H9 (cell line): ENCODE measurements around the gene GCGR. TPM values are rescaled to one million over a fixed set of nuclear protein-coding genes. Genes with fewer than 3 reads are reported as not detected.

Source experiments
- DNase-seq: peaks from one replicate; pipeline ENCODE4 v3.0.0-alpha.2; 2017
- H2AFZ ChIP-seq: one replicate; pipeline ENCODE4 v1.6.1; 2013; ENCODE audit warnings: mild to moderate bottlenecking, low read length, control low read depth, moderate library complexity
- H2AK5ac ChIP-seq: 2 replicates; pipeline ENCODE4 v1.6.1; 2013; ENCODE audit warnings: low read length, control low read depth, mixed read lengths; ENCODE audit not compliant: insufficient read length
- H2BK120ac ChIP-seq: one replicate; pipeline ENCODE4 v1.6.1; 2013; ENCODE audit warnings: low read depth, mild to moderate bottlenecking, low read length, control low read depth, inconsistent platforms; ENCODE audit not compliant: poor library complexity, severe bottlenecking
- H2BK12ac ChIP-seq: 2 replicates; pipeline ENCODE4 v1.6.1; 2013; ENCODE audit warnings: low read length, control low read depth, mixed read lengths, low read depth; ENCODE audit not compliant: insufficient read length
- H2BK15ac ChIP-seq: 2 replicates; pipeline ENCODE4 v1.6.1; 2013; ENCODE audit warnings: low read depth, low read length, control low read depth
- H2BK20ac ChIP-seq: one replicate; pipeline ENCODE4 v1.6.1; 2013; ENCODE audit warnings: low read depth, mild to moderate bottlenecking, low read length, control low read depth, inconsistent platforms; ENCODE audit not compliant: poor library complexity, severe bottlenecking
- H2BK5ac ChIP-seq: 2 replicates; pipeline ENCODE4 v1.6.1; 2013; ENCODE audit warnings: low read length, control low read depth, mixed read lengths; ENCODE audit not compliant: insufficient read length
- H3K14ac ChIP-seq: 2 replicates; pipeline ENCODE4 v1.6.1; 2013; ENCODE audit warnings: low read length, control low read depth; ENCODE audit not compliant: insufficient read depth
- H3K18ac ChIP-seq: 2 replicates; pipeline ENCODE4 v1.6.1; 2013; ENCODE audit warnings: low read depth, mild to moderate bottlenecking, mixed read lengths, low read length, control low read depth; ENCODE audit not compliant: insufficient read length
- H3K23ac ChIP-seq: 2 replicates; pipeline ENCODE4 v1.6.1; 2013; ENCODE audit warnings: low read length, control low read depth, mixed read lengths, low read depth; ENCODE audit not compliant: insufficient read length
- H3K23me2 ChIP-seq: 2 replicates; pipeline ENCODE4 v1.6.1; 2013; ENCODE audit warnings: low read depth, mild to moderate bottlenecking, mixed read lengths, low read length, control low read depth; ENCODE audit not compliant: insufficient read length, poor library complexity, severe bottlenecking
- H3K27ac ChIP-seq: 2 replicates; pipeline ENCODE4 v1.5.1; 2013; ENCODE audit warnings: low read length, control low read depth, mixed read lengths, low read depth; ENCODE audit not compliant: insufficient read length
- H3K27me3 ChIP-seq: 2 replicates; pipeline ENCODE4 v1.6.1; 2013; ENCODE audit warnings: low read length, control low read depth, inconsistent platforms; ENCODE audit not compliant: insufficient read depth
- H3K4ac ChIP-seq: 2 replicates; pipeline ENCODE4 v1.6.1; 2013; ENCODE audit warnings: low read depth, mild to moderate bottlenecking, control low read depth, inconsistent platforms, low read length, moderate library complexity
- H3K4me1 ChIP-seq: 2 replicates; pipeline ENCODE4 v1.6.1; 2013; ENCODE audit warnings: low read length, control low read depth, inconsistent platforms; ENCODE audit not compliant: insufficient read depth
- H3K4me2 ChIP-seq: 2 replicates; pipeline ENCODE4 v1.6.1; 2013; ENCODE audit warnings: low read length, control low read depth, mixed read lengths; ENCODE audit not compliant: insufficient read length, insufficient read depth
- H3K56ac ChIP-seq: 2 replicates; pipeline ENCODE4 v1.6.1; 2013; ENCODE audit warnings: low read depth, mild to moderate bottlenecking, mixed read lengths, low read length, control low read depth; ENCODE audit not compliant: insufficient read length
- H3K79me1 ChIP-seq: 2 replicates; pipeline ENCODE4 v1.6.1; 2013; ENCODE audit warnings: low read depth, mild to moderate bottlenecking, moderate library complexity, low read length, control low read depth, inconsistent platforms; ENCODE audit not compliant: insufficient read depth, poor library complexity, severe bottlenecking
- H3K79me2 ChIP-seq: 2 replicates; pipeline ENCODE4 v1.6.1; 2013; ENCODE audit warnings: low read length, control low read depth, inconsistent platforms; ENCODE audit not compliant: insufficient read depth
- H3K9ac ChIP-seq: 2 replicates; pipeline ENCODE4 v1.6.1; 2013; ENCODE audit warnings: low read length, control low read depth, mixed read lengths; ENCODE audit not compliant: insufficient read length; ENCODE audit errors: extremely low read depth
- H3K9me3 ChIP-seq: one replicate; pipeline ENCODE4 v1.6.1; 2013; ENCODE audit warnings: low read depth, low read length, inconsistent platforms; ENCODE audit not compliant: control insufficient read depth
- H3T11ph ChIP-seq: one replicate; pipeline ENCODE4 v1.6.1; 2013; ENCODE audit warnings: mild to moderate bottlenecking, low read length, control low read depth, inconsistent platforms
- H4K20me1 ChIP-seq: one replicate; pipeline ENCODE4 v1.6.1; 2013; ENCODE audit not compliant: control insufficient read depth, insufficient read length, insufficient read depth
- H4K5ac ChIP-seq: 2 replicates; pipeline ENCODE4 v1.6.1; 2013; ENCODE audit warnings: low read depth, mild to moderate bottlenecking, mixed read lengths, low read length, control low read depth; ENCODE audit not compliant: insufficient read length
- H4K8ac ChIP-seq: replicated peaks from 2 replicates; pipeline ENCODE4 v1.6.1; 2013; ENCODE audit warnings: low read length, control low read depth, mixed read lengths, low read depth; ENCODE audit not compliant: insufficient read length
- H4K91ac ChIP-seq: 2 replicates; pipeline ENCODE4 v1.6.1; 2013; ENCODE audit warnings: low read depth, mild to moderate bottlenecking, moderate library complexity, mixed read lengths, low read length, control low read depth; ENCODE audit not compliant: insufficient read length
- H3K27ac Mint-ChIP-seq, 3 experiments: 2 replicates in 2 of 3; 3 replicates in 1 of 3; pipeline ENCODE4 v1.8.0; 2020 to 2021; ENCODE audit warnings: mixed read lengths in 3 of 3, mild to moderate bottlenecking in 1 of 3, moderate library complexity in 1 of 3
- H3K27me3 Mint-ChIP-seq: 2 replicates; pipeline ENCODE4 v1.8.0; 2021; ENCODE audit warnings: low read depth, mild to moderate bottlenecking, moderate library complexity, mixed read lengths
- H3K36me3 Mint-ChIP-seq, 3 experiments: 2 replicates in 2 of 3; 3 replicates in 1 of 3; pipeline ENCODE4 v1.8.0; 2020 to 2021; ENCODE audit warnings: low read depth in 3 of 3, mixed read lengths in 3 of 3; ENCODE audit not compliant: insufficient read depth in 1 of 3
- H3K4me1 Mint-ChIP-seq, 2 experiments: 2 replicates each; pipeline ENCODE4 v1.8.0; 2020; ENCODE audit warnings: mixed read lengths in 2 of 2
- H3K4me3 Mint-ChIP-seq, 2 experiments: 2 replicates in 1 of 2; 3 replicates in 1 of 2; pipeline ENCODE4 v1.8.0; 2020 to 2021; ENCODE audit warnings: mild to moderate bottlenecking in 2 of 2, mixed read lengths in 2 of 2, moderate library complexity in 1 of 2
- H3K9me3 Mint-ChIP-seq, 2 experiments: 2 replicates in 1 of 2; 3 replicates in 1 of 2; pipeline ENCODE4 v1.8.0; 2020; ENCODE audit warnings: mild to moderate bottlenecking in 2 of 2, mixed read lengths in 2 of 2, moderate library complexity in 1 of 2
- CTCF ChIP-seq: fragments of 200-600 bp; sonication (generic); conservative IDR thresholded peaks from 3 replicates; pipeline ENCODE4 v1.8.0; 2021; ENCODE audit warnings: antibody characterized with exemption, mild to moderate bottlenecking
- WGBS: extraction: QIAGEN DNeasy Blood & Tissue Kit; methylation state at CpG from one replicate; pipeline ENCODE4 v1.1.7; 2013; ENCODE audit warnings: missing lambda C conversion rate, low lambda C conversion rate, mixed read lengths; ENCODE audit not compliant: insufficient read length; ENCODE audit errors: extremely low coverage; 5-methylcytosine and 5-hydroxymethylcytosine counted together
- total RNA-seq: library from RNA; stranded (reverse); gene quantifications from 2 replicates; pipeline ENCODE4 v1.2.1, GENCODE V29; 2021

Gene GCGR
- total RNA-seq, 1 experiment from 2014 or later: 0.24 TPM

- no peak for DNase-seq
- peaks cover 74% of the 10 kb centered on the region for H3K27me3 Mint-ChIP-seq
- no peak overlapping the region for H3K9ac ChIP-seq
These were observed 1.7 kb upstream of the GCGR start for GRCh38 chr17:81802048-81802758.

More at GRCh38 chr17:81802048-81802758, 1.7 kb upstream of the GCGR start:
- Histone ChIP-seq H2BK120ac (no peak overlapping the region), H3T11ph (no peak overlapping the region), H3K4ac (no peak overlapping the region), H2BK5ac (no peak overlapping the region), H4K5ac (no peak overlapping the region), H2BK20ac (no peak overlapping the region), H2AK5ac (no peak overlapping the region), H3K18ac (no peak overlapping the region), H4K91ac (no peak overlapping the region), H3K27me3 (peaks cover 32% of the 10 kb centered on the region), H3K27ac (no peak overlapping the region), H2BK15ac (no peak overlapping the region), H3K4me1 (no peaks in the 10 kb centered on the region), H2BK12ac (no peak overlapping the region), H3K56ac (no peak overlapping the region), H3K14ac (no peak overlapping the region), H4K20me1 (no peaks in the 10 kb centered on the region), H3K79me2 (no peaks in the 10 kb centered on the region), H3K9me3 (no peaks in the 10 kb centered on the region), H4K8ac (no peak overlapping the region), H3K23me2 (peaks cover 6% of the 10 kb centered on the region), H3K79me1 (no peaks in the 10 kb centered on the region), H3K23ac (no peak overlapping the region), H3K4me2 (no peak overlapping the region), H2AFZ (no peak overlapping the region)
- Mint-ChIP-seq H3K27ac (no peak overlapping the region), H3K9me3 (peaks cover 10 to 17% of the 10 kb centered on the region in 2 experiments), H3K4me3 (peak overlapping the region in 1 of 2 experiments; percentile 47; a peak in 2 of 5 replicates), H3K4me1 (peaks cover 0 to 6% of the 10 kb centered on the region in 2 experiments; a peak in 1 of 4 replicates), H3K36me3 (peaks cover 0 to 3% (median 0%) of the 10 kb centered on the region in 3 experiments; a peak in 2 of 7 replicates)
- WGBS: no CpG with 5 or more reads among the region's 9 CpGs
- TF ChIP-seq CTCF: no peak
